Esophagus muscularis mucosa (tissue), 4 donors: Measurements from ENCODE around the gene KIAA0040. TPM values are rescaled to one million over a fixed set of nuclear protein-coding genes. Genes with fewer than 3 reads are reported as not detected.
"Not testable (repeated sequence)": the region's sequence is repeated elsewhere in the genome, so short reads cannot be mapped to it uniquely, and the experiment has no call there.

Experiments used
- DNase-seq: peaks from one replicate; pipeline ENCODE4 v3.0.0-alpha.2; 2017; ENCODE audit errors: extremely low spot score
- H3K27ac ChIP-seq, 4 donors: fragments of 200-600 bp; sonication (generic); replicated peaks in 1 of 4; 1 replicate in 3 of 4; 2 replicates in 1 of 4; pipeline ENCODE4 v1.5.1; 2016 to 2019; ENCODE audit warnings: mild to moderate bottlenecking in 1 of 4
- H3K27me3 ChIP-seq, 4 donors: fragments of 200-600 bp; sonication (generic); one replicate each; pipeline versions ENCODE4 v1.5.1 to v1.6.0; 2016 to 2019
- H3K36me3 ChIP-seq, 4 donors: fragments of 200-600 bp; sonication (generic); one replicate each; pipeline ENCODE4 v1.5.1; 2016 to 2019
- H3K4me1 ChIP-seq, 4 donors: fragments of 200-600 bp; sonication (generic); one replicate each; pipeline ENCODE4 v1.5.1; 2016 to 2019
- H3K4me3 ChIP-seq, 4 donors: fragments of 200-600 bp; sonication (generic); 1 replicate in 2 of 4; 2 replicates in 2 of 4; pipeline ENCODE4 v1.5.1; 2016 to 2019; ENCODE audit warnings: mild to moderate bottlenecking in 4 of 4, moderate library complexity in 1 of 4
- H3K9me3 ChIP-seq, 4 donors: fragments of 200-600 bp; sonication (generic); 1 replicate in 3 of 4; 2 replicates in 1 of 4; pipeline ENCODE4 v1.5.1; 2016 to 2019
- CTCF ChIP-seq, 3 experiments: fragments of 200-600 bp in 2 of 3; fragments of 450-650 bp in 1 of 3; sonication (generic) in 2 of 3; IDR thresholded peaks; one replicate each; pipeline ENCODE4 v1.5.1; 2017 to 2019; ENCODE audit warnings: antibody characterized with exemption in 3 of 3, mild to moderate bottlenecking in 2 of 3, moderate library complexity in 1 of 3
- EP300 ChIP-seq: sonication (generic); formaldehyde crosslinking; IDR thresholded peaks from one replicate; pipeline ENCODE4 v1.6.1; 2017; ENCODE audit warnings: antibody characterized with exemption
- POLR2A ChIP-seq: fragments of 450-650 bp; IDR thresholded peaks from one replicate; pipeline ENCODE4 v1.6.1; 2017; ENCODE audit warnings: antibody characterized with exemption, moderate library complexity, mild to moderate bottlenecking, low read depth
- POLR2AphosphoS5 ChIP-seq, 2 donors: sonication (generic); formaldehyde crosslinking; IDR thresholded peaks; one replicate each; pipeline ENCODE4 v1.6.1; 2017; ENCODE audit warnings: antibody characterized with exemption in 2 of 2
- WGBS: methylation state at CpG from one replicate; pipeline ENCODE4 v1.1.5; 2018; 5-methylcytosine and 5-hydroxymethylcytosine counted together
- intact Hi-C: fragments of 100-400 bp; cut with DNase I; formaldehyde crosslinking; loops from one replicate; pipeline ENCODE4 v1.15.1; 2023
- total RNA-seq, 4 donors: library from RNA; depleted of rRNA; stranded (reverse); fragments of >200 nt; gene quantifications; one replicate each; pipeline versions ENCODE4 v1.1.0 to v1.2.1, GENCODE V29; 2016

Gene KIAA0040
- total RNA-seq, 4 donors from 2014 or later, result 37.0 to 109 (median 45.1) TPM

GRCh38 chr1:175118375-175119367, 73.9 kb downstream of the KIAA0040 start:
- TF ChIP-seq CTCF (IDR thresholded peaks at IDR 0.05) (no peak), EP300 (no peak), POLR2AphosphoS5 (IDR thresholded peaks at IDR 0.05) (no peak), POLR2A (no peak)
- no peak for DNase-seq
- Histone ChIP-seq H3K27ac (no peak overlapping the region), H3K4me3 (no peak overlapping the region), H3K36me3 (no peaks in the 10 kb centered on the region), H3K4me1 (no peaks in the 10 kb centered on the region), H3K27me3 (no peaks in the 10 kb centered on the region), H3K9me3 (peaks cover 0 to 9% (median 3%) of the 10 kb centered on the region in 4 donors)
- 89% methylated on average over 11 of the region's 13 CpGs for WGBS
- intact Hi-C loops, result no loop called here

- DNase-seq, result no peak
- Histone ChIP-seq H3K27me3 (no peaks in the 10 kb centered on the region), H3K4me3 (no peak overlapping the region), H3K9me3 (peaks cover 0 to 20% (median 11%) of the 10 kb centered on the region in 4 donors), H3K36me3 (no peaks in the 10 kb centered on the region), H3K27ac (no peak overlapping the region), H3K4me1 (no peaks in the 10 kb centered on the region)
- TF ChIP-seq POLR2AphosphoS5 (IDR thresholded peaks at IDR 0.05), result no peak
- no peak for TF ChIP-seq EP300
- no peak for TF ChIP-seq CTCF (IDR thresholded peaks at IDR 0.05)
- TF ChIP-seq POLR2A, result no peak
- WGBS, result 78% methylated on average over 11 of the region's 11 CpGs
- intact Hi-C loops, result no loop called here
Measured at GRCh38 chr1:175116903-175117302, 75.7 kb downstream of the KIAA0040 start.

- H3K27ac ChIP-seq, result no peak overlapping the region
- H3K27me3 ChIP-seq, result no peaks in the 10 kb centered on the region
- DNase-seq, result no peak
- no peaks in the 10 kb centered on the region for H3K36me3 ChIP-seq
- no peaks in the 10 kb centered on the region for H3K4me1 ChIP-seq
- H3K4me3 ChIP-seq, result no peak overlapping the region
- 71% methylated on average over 1 of the region's 1 CpG for WGBS
- H3K9me3 ChIP-seq, result peaks cover 0 to 20% (median 11%) of the 10 kb centered on the region in 4 donors
- intact Hi-C loops, result no loop called here
- no peak for TF ChIP-seq POLR2A
- TF ChIP-seq POLR2AphosphoS5 (IDR thresholded peaks at IDR 0.05), result no peak
- no peak for TF ChIP-seq CTCF (IDR thresholded peaks at IDR 0.05)
- TF ChIP-seq EP300, result no peak
Measured at GRCh38 chr1:175116210-175116798, 76.3 kb downstream of the KIAA0040 start.

- no peaks in the 10 kb centered on the region for H3K36me3 ChIP-seq
- no peaks in the 10 kb centered on the region for H3K27me3 ChIP-seq
- no peak overlapping the region for H3K27ac ChIP-seq
- no peak for DNase-seq
- 89% methylated on average over 2 of the region's 2 CpGs for WGBS
- no peak overlapping the region for H3K4me3 ChIP-seq
- H3K4me1 ChIP-seq, result no peaks in the 10 kb centered on the region
- TF ChIP-seq CTCF (IDR thresholded peaks at IDR 0.05) (no peak), POLR2A (no peak), POLR2AphosphoS5 (IDR thresholded peaks at IDR 0.05) (no peak), EP300 (no peak)
- H3K9me3 ChIP-seq, result peaks cover 0 to 20% (median 11%) of the 10 kb centered on the region in 4 donors
- intact Hi-C loops, result no loop called here
Measured at GRCh38 chr1:175114996-175115395, 77.6 kb downstream of the KIAA0040 start.

- WGBS, result 93% methylated on average over 9 of the region's 25 CpGs
- not testable (repeated sequence) for DNase-seq, H3K4me1 ChIP-seq
Measured at GRCh38 chr1:175108331-175108820, 84.2 kb downstream of the KIAA0040 start.

More at GRCh38 chr1:175108331-175108820, 84.2 kb downstream of the KIAA0040 start:
- H3K4me3 ChIP-seq, H3K36me3 ChIP-seq, intact Hi-C loops, H3K27me3 ChIP-seq, H3K9me3 ChIP-seq, H3K27ac ChIP-seq: not testable (repeated sequence)
